Ectodermal cell (in vitro differentiated cells): Measurements from ENCODE around the gene PRKCG.

Source experiments
- H3K27ac ChIP-seq: 2 replicates; pipeline ENCODE4 v1.7.0; 2013; ENCODE audit warnings: mild to moderate bottlenecking, low read depth, low read length; ENCODE audit not compliant: insufficient read depth, poor library complexity, severe bottlenecking
- H3K27me3 ChIP-seq: 2 replicates; pipeline ENCODE4 v1.7.0; 2013; ENCODE audit warnings: mild to moderate bottlenecking, low read length; ENCODE audit not compliant: insufficient read depth, control insufficient read depth, poor library complexity, severe bottlenecking
- H3K36me3 ChIP-seq: one replicate; pipeline ENCODE4 v1.7.0; 2013; ENCODE audit warnings: low read length; ENCODE audit not compliant: control insufficient read depth, insufficient read depth
- H3K4me1 ChIP-seq: one replicate; pipeline ENCODE4 v1.7.0; 2013; ENCODE audit warnings: low read length; ENCODE audit not compliant: control insufficient read depth, insufficient read depth
- H3K4me3 ChIP-seq: 2 replicates; pipeline ENCODE4 v1.7.0; 2013; ENCODE audit warnings: low read depth, low read length, control low read depth; ENCODE audit not compliant: insufficient read depth
- H3K9me3 ChIP-seq: 2 replicates; pipeline ENCODE4 v1.7.0; 2013; ENCODE audit warnings: mild to moderate bottlenecking, low read length, moderate library complexity; ENCODE audit not compliant: control insufficient read depth
- WGBS, 2 experiments: methylation state at CpG; one replicate each; pipeline ENCODE4 v1.1.7; 2013; ENCODE audit warnings: missing lambda C conversion rate in 2 of 2; 5-methylcytosine and 5-hydroxymethylcytosine counted together

Gene PRKCG

GRCh38 chr19:53953383-53953782 lies 71.4 kb downstream of the PRKCG start:
- H3K27ac ChIP-seq: no peak overlapping the region
- peaks cover 19% of the 10 kb centered on the region for H3K27me3 ChIP-seq
- no peak overlapping the region for H3K4me3 ChIP-seq
- no peaks in the 10 kb centered on the region for H3K36me3 ChIP-seq
- no peaks in the 10 kb centered on the region for H3K9me3 ChIP-seq
- H3K4me1 ChIP-seq: peaks cover 4% of the 10 kb centered on the region
- WGBS, 2 experiments: 88 to 89% methylated on average over 8 of the region's 8 CpGs
